ENCODE data around the gene RSPH3. TPM values are rescaled to one million over a fixed set of nuclear protein-coding genes. Genes with fewer than 3 reads are reported as not detected.

RSPH3 gene
- total RNA-seq, 4 donors from 2014 or later: 4.7 to 11.2 (median 9.8) TPM

GRCh38 chr6:159042826-159043181, 42.8 kb upstream of the RSPH3 start:
- TF ChIP-seq, protein P1, sequence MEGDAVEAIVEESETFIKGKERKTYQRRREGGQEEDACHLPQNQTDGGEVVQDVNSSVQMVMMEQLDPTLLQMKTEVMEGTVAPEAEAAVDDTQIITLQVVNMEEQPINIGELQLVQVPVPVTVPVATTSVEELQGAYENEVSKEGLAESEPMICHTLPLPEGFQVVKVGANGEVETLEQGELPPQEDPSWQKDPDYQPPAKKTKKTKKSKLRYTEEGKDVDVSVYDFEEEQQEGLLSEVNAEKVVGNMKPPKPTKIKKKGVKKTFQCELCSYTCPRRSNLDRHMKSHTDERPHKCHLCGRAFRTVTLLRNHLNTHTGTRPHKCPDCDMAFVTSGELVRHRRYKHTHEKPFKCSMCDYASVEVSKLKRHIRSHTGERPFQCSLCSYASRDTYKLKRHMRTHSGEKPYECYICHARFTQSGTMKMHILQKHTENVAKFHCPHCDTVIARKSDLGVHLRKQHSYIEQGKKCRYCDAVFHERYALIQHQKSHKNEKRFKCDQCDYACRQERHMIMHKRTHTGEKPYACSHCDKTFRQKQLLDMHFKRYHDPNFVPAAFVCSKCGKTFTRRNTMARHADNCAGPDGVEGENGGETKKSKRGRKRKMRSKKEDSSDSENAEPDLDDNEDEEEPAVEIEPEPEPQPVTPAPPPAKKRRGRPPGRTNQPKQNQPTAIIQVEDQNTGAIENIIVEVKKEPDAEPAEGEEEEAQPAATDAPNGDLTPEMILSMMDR (IDR thresholded peaks at IDR 0.05; ENCODE audit: low read depth): no peak

- TF ChIP-seq, protein P1 (IDR thresholded peaks at IDR 0.05; ENCODE audit: low read depth): no peak
Measured at GRCh38 chr6:159042003-159042825, 42.2 kb upstream of the RSPH3 start.

- TF ChIP-seq, protein P1 (IDR thresholded peaks at IDR 0.05; ENCODE audit: low read depth): no peak
Measured at GRCh38 chr6:159041181-159041580, 41.2 kb upstream of the RSPH3 start.

- TF ChIP-seq, protein P1 (IDR thresholded peaks at IDR 0.05; ENCODE audit: low read depth): no peak
Measured at GRCh38 chr6:159039885-159040258, 39.9 kb upstream of the RSPH3 start.

- TF ChIP-seq, protein P1 (IDR thresholded peaks at IDR 0.05; ENCODE audit: low read depth): no peak
Measured at GRCh38 chr6:159038914-159039884, 39.2 kb upstream of the RSPH3 start.

DNA sequence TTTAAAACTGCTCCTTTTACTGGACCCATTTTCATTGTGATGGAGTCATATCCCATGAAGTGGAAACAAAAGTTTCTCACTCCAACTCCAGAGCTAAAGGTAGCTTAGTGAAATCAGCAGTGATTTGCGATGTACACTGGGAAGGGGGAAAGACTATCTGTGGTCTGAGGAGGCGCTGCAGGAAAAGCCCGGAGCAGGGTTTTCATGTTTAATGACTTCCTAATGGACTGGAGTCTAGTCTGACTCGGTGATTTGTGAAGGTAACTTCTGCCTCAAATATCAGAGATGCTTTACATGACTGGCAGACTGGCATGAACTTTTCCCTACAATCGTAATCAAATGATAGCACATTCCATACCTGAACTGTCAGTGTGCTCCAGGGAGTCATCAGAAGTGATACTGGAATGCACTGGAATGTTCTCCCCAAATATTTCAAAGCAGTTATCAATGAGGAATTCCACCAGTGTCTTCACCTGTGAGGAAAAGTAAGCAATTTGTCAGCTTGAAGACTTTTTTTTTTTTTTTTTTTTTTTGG, 37.8 kb upstream of the RSPH3 start:
- TF ChIP-seq, protein P1 (IDR thresholded peaks at IDR 0.05; ENCODE audit: low read depth): no peak

DNA sequence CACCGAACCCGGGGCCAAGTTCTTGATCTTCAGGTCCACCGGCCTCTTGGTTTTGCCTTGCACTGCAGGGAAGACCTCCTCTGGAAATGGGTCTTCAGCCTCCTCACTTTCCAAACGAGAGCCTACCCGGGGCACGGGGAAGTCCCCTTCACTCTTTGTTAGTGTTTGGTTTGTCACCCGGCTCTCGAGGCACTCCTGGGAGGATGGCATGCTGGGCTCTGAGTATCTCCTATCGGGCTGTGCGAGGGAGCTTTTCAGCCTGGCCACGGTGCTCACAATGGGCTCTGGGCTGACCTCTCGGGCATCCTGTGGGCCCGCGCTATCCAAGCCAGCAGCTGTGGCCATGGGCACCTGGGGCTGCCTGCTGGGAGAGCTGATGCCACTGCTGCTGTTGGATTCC, 36.7 kb upstream of the RSPH3 start:
- TF ChIP-seq, protein P1 (IDR thresholded peaks at IDR 0.05; ENCODE audit: low read depth): no peak

Measured in subcutaneous adipose tissue (tissue), 4 donors.